ENCODE data around the gene CNNM2. TPM values are rescaled to one million over a fixed set of nuclear protein-coding genes. Genes with fewer than 3 reads are reported as not detected.
"Not testable (repeated sequence)": the region's sequence is repeated elsewhere in the genome, so short reads cannot be mapped to it uniquely, and the experiment has no call there.

The CNNM2 gene
- total RNA-seq, 2 donors from 2014 or later = 6.6 to 7.4 TPM

DNA sequence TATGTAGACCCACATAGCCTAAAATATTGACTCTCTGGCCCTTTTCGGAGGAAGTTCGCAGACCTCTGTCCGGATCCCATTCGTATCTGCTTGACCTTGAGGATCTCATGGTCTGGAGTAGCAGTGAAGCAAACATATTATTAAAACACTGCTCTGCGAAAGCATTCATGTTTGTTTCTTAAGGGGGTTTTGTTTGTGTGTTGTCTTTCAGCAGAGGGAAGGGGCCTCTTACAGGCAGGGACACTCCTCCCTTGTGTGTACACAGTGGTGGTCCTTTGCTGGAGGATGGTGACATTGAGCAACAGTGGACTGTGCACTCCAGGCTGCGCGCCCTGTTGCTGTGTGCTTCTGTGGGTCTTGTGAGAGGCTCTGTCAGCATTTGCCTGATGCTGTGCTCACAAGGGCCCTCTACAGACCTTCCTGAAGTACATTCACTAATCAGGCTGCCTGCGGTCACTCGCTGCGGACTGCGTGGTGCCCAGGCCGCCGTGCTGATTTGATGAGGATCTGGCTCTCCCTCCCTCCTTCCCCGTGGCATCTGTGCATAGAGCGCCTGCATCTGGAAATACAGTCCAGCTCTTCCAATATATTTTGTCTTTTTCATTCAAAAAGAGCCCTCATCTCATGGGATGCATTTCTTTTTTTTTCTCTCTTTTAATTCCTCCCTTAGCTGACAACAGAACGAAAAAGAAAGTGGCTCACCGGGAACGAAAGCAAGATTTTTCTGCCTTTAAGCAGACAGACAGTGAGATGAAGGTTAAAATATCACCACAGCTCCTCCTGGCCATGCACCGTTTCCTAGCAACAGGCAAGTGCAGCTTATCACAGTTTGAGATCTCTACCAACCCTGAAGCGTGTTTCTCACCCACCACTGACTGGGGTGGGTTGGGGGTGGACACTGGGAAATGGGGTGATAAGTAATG, 135.8 kb downstream of the CNNM2 start:
- peak overlapping the region; percentile 88 for H3K27ac Mint-ChIP-seq

DNA sequence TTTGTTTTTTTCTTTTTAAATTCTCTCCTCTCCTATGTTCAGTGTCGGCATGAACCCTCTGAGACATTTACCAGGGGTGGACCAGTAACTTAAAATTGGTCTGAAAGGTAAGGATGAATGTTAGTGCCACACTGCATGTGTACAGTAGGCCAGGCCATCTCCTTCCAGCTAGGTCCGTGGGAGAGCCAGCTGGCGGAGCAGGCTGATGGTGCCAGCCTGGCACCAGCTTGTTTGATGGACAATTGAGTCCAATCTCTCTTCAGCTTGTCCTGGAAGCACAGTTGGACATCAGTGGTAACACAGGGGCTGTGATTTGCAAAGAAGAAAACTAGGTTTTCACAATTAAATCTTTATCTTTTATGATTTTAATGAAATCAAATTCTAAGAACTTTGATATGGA, 136.5 kb downstream of the CNNM2 start:
- Mint-ChIP-seq H3K27me3 (no peaks in the 10 kb centered on the region), H3K4me3 (peak overlapping the region; percentile 84), H3K27ac (peak overlapping the region; percentile 88), H3K4me1 (peaks cover 14% of the 10 kb centered on the region), H3K9me3 (no peaks in the 10 kb centered on the region), H3K36me3 (ENCODE audit: low read depth) (no peaks in the 10 kb centered on the region)
- peak; percentile 5 for ATAC-seq (replicated peaks)

More for the DNA sequence above, 135.8 kb downstream of the CNNM2 start:
- ATAC-seq (replicated peaks) = peak; percentile 89
- Mint-ChIP-seq H3K4me3 (peak overlapping the region; percentile 84), H3K36me3 (ENCODE audit: low read depth) (no peaks in the 10 kb centered on the region), H3K9me3 (no peaks in the 10 kb centered on the region), H3K27me3 (no peaks in the 10 kb centered on the region), H3K4me1 (peaks cover 14% of the 10 kb centered on the region)

DNA sequence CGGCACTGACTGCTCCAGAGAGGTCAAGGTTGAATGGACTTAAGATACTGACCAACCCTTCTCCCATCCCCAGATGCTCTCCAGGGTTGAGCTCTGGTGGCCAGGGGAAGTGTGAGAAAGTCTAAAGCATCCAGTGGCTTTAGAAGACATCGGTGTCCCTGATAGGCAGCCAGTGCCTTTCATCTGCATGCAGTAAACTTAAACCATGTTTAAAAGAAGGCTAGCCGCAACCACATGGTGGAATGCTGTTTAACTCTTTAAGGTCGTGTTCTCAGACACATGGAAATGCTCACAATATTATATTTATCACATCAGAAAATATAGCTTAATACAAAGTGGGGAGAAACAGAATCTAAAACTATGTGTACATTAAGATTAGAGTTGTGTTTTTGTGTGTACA, 137.0 kb downstream of the CNNM2 start:
- Mint-ChIP-seq H3K4me3 (peak overlapping the region; percentile 84), H3K27ac (peak overlapping the region; percentile 88), H3K36me3 (ENCODE audit: low read depth) (no peaks in the 10 kb centered on the region), H3K4me1 (peaks cover 14% of the 10 kb centered on the region), H3K27me3 (no peaks in the 10 kb centered on the region), H3K9me3 (no peaks in the 10 kb centered on the region)
- ATAC-seq (replicated peaks) = no peak

DNA sequence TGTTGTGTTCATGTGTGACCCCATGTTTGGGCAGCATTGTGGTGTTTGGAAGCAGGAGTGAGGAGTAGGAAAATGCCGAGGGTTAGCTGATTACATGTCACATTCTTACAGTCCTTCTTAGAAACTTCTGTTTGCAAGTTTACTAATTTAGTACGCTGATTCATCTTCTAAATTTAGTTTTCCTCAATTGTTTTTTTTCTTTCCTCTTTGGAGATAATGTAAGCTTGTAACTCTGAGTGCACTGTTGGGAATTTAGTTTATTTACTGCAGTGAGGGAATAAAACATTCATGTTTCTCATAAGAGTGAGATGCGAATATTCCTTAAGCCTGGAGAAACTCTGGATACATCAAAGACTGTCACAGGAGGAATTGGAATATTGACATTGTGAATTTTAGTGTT, 139.9 kb downstream of the CNNM2 start:
- no peaks in the 10 kb centered on the region for H3K36me3 Mint-ChIP-seq (ENCODE audit: low read depth)
- H3K27me3 Mint-ChIP-seq = no peaks in the 10 kb centered on the region
- peaks cover 14% of the 10 kb centered on the region for H3K4me1 Mint-ChIP-seq
- ATAC-seq (replicated peaks) = no peak
- no peaks in the 10 kb centered on the region for H3K9me3 Mint-ChIP-seq
- H3K27ac Mint-ChIP-seq = no peak overlapping the region
- no peak overlapping the region for H3K4me3 Mint-ChIP-seq

DNA sequence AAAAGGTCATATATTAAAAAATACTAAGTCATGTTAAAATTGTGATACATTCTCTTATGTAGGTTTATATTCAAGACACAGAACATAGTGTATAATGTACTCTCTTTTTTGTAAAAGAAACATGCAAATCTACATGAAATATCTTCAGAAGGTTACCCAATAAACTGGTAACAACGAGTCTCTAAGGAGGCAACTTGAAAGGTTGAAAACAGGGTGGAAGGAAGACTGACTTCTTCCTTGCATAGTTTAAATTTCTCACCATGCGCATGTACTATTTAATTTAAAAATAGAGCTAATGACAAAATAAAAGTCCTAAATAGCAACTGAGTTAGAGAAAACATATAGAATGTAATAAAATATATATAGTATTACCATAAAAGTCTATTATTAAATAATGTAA, 142.5 kb downstream of the CNNM2 start:
- H3K4me3 Mint-ChIP-seq = no peak overlapping the region
- H3K9me3 Mint-ChIP-seq = no peaks in the 10 kb centered on the region
- ATAC-seq (replicated peaks) = no peak
- no peaks in the 10 kb centered on the region for H3K4me1 Mint-ChIP-seq
- no peaks in the 10 kb centered on the region for H3K36me3 Mint-ChIP-seq (ENCODE audit: low read depth)
- H3K27ac Mint-ChIP-seq = no peak overlapping the region
- no peaks in the 10 kb centered on the region for H3K27me3 Mint-ChIP-seq

DNA sequence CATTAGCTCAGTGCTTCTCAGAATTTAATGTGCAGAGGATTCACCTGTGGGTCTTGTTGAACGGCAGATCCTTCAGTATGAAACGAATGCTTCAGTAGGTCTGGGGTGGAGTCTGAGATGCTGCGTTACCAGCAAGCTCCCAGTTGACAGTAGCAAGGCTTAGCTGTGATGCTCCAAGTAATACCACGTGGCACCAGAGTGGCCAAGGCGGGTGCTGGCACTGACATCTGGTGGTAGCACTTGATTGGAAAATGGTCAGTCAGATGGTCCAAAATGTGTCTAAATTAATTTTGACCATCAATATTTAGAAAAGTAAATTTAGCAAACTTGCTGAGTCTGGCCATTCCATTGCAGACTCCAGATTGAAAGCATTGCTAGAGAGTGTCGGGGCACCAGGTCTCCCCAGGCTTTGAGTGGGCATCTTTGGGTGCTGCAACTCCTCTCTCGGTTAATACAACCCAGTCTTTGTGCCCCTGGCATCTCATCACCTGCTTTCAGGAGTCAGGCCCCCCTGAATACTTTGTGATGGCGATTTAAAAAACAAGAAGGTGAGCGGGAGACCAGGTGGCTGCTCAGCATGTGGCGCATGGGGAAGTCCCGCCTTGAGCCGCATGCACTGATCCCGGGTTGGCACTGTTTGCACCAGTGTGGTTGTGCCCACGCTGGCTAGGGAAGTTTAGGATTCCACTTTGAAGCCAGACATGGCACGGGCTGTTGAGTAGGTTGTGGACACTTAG, 144.9 kb downstream of the CNNM2 start:
- H3K4me3 Mint-ChIP-seq = no peak overlapping the region
- H3K36me3 Mint-ChIP-seq (ENCODE audit: low read depth) = no peaks in the 10 kb centered on the region
- H3K4me1 Mint-ChIP-seq = no peaks in the 10 kb centered on the region
- H3K9me3 Mint-ChIP-seq = no peaks in the 10 kb centered on the region
- H3K27ac Mint-ChIP-seq = no peak overlapping the region
- no peaks in the 10 kb centered on the region for H3K27me3 Mint-ChIP-seq
- ATAC-seq (replicated peaks) = no peak

DNA sequence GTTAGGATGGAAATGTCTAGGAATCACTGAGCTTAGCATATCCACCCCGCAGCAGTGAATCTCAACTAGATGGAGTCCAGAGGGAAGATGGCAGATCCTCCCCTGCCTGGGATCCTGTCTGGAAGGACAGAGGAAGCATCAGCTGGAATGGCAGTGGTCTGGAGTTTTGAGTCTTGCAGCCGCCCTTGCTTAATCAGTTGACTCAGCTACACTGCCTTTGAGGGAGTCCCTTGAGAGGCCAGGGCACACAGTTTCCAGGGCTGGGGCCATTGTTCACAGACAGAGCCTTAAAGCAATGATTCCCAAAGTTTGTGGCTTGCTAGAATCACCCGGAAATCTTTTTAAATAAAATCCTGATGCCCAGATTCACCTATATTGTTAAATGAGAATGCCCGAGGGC, 146.9 kb downstream of the CNNM2 start:
- no peak for ATAC-seq (replicated peaks)
- H3K36me3 Mint-ChIP-seq (ENCODE audit: low read depth) = no peaks in the 10 kb centered on the region
- H3K4me3 Mint-ChIP-seq = no peak overlapping the region

DNA sequence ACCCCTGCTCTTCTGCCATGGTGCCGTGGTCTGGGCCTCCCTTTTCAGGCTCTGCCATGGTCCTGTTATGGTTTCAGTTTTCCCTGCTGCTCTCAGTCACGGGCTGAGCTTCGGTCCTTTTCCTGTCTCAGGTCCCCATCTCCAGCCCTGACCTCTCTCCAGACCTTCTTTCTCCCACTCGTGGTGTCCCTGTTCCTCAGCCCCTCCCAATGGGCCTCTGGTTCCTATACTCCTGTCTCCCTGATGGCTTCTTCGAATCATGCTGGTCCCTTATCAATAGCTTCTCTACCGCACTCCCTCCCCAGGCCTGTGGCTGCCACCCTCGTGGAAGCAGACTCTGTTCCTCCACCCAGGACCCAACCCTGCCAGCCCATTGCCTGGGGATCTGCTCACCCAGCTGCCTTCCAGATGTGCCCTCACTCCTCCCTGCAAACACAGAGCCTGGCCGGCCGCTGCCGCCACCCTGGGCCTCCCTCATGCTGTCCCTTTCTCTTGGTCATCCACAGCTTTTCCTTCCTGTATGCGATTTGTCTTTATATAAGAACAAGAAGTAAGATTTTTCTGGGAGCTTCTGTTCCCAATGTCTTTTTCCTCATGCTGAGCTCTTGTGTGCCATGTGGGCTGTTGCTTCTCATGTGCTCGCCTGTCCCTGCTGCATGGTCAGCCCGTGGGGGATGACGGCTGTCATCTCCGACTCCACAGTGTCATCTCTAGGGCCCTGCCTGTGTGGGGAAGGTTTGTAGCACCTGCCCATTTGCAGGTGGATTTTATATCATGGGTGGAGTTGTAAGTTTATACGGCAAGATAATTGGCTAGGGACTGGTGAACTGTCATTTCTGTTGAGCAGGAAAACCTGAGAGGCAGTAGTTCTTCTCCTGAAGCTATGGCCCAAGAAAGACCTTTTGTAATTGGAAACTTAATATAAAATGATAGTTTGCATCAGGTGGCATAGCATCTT, 148.3 kb downstream of the CNNM2 start:
- no peak overlapping the region for H3K4me3 Mint-ChIP-seq
- H3K27me3 Mint-ChIP-seq = no peaks in the 10 kb centered on the region
- H3K36me3 Mint-ChIP-seq (ENCODE audit: low read depth) = no peaks in the 10 kb centered on the region
- peaks cover 4% of the 10 kb centered on the region for H3K4me1 Mint-ChIP-seq
- ATAC-seq (replicated peaks) = no peak
- no peaks in the 10 kb centered on the region for H3K9me3 Mint-ChIP-seq
- H3K27ac Mint-ChIP-seq = peak overlapping the region; percentile 50

More for the DNA sequence above, 146.9 kb downstream of the CNNM2 start:
- H3K27me3 Mint-ChIP-seq = no peaks in the 10 kb centered on the region
- H3K27ac Mint-ChIP-seq = no peak overlapping the region
- peaks cover 1% of the 10 kb centered on the region for H3K4me1 Mint-ChIP-seq
- no peaks in the 10 kb centered on the region for H3K9me3 Mint-ChIP-seq

DNA sequence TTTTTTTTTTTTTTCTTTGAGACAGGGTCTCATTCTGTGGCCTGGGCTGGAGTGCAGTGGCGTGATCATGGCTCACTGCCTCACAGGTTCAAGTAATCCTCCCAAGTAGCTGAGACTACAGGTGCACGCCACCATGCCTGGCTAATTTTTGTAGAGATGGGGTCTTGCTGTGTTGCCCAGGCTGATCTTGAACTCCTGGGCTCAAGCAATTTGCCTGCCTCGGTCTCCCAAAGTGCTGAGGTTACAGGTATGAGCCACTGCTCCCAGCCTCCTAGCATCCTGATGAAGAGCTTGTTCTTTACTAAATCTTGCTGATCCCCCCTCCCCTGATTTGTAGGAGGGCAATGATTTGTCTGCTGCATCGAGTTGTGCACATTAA, 149.0 kb downstream of the CNNM2 start:
- not testable (repeated sequence) for H3K27me3 Mint-ChIP-seq; ATAC-seq (replicated peaks); H3K9me3 Mint-ChIP-seq; H3K27ac Mint-ChIP-seq; H3K36me3 Mint-ChIP-seq (ENCODE audit: low read depth); H3K4me1 Mint-ChIP-seq; H3K4me3 Mint-ChIP-seq

DNA sequence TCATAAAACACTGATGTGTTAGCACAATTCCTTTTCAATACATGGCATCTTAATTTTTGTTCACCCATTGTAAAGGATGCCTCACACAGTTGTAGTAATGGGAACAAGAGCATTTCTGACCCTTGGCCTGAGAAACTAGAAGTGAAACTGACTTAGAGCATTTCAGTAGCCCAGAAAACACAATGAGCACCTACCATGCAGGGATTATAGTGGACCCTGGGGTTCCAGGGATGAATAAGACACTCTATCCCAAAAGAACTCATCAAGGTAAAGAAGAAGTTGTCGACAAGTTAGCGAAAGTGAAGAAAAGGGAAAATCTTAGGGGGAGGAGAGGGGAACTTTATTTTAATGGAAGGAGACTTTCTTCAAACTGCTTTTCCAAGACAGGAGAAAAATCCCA, 149.4 kb downstream of the CNNM2 start:
- no peaks in the 10 kb centered on the region for H3K9me3 Mint-ChIP-seq
- ATAC-seq (replicated peaks) = no peak
- no peaks in the 10 kb centered on the region for H3K27me3 Mint-ChIP-seq

DNA sequence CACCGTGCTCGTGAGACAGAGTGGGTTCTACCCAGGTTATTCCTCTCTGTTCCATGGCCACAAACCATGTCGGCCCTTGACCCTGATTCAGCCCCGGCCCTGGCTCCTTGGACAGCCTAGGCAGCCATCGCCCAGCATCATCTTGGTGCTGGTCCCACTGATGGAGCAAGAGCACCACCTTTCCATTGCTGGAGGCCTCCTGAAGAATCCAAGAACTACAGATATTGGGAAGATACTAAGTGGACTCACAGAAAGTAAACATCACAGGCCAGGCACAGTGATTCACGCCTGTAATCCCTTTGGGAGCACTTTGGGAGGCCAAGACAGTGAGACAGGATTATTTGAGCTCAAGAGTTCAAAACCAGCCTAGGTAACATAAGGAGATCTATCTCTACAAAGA, 149.9 kb downstream of the CNNM2 start:
- no peak for ATAC-seq (replicated peaks)
- H3K9me3 Mint-ChIP-seq = no peaks in the 10 kb centered on the region
- peaks cover 4% of the 10 kb centered on the region for H3K4me1 Mint-ChIP-seq
- H3K36me3 Mint-ChIP-seq (ENCODE audit: low read depth) = no peaks in the 10 kb centered on the region
- no peak overlapping the region for H3K4me3 Mint-ChIP-seq
- H3K27me3 Mint-ChIP-seq = no peaks in the 10 kb centered on the region
- no peak overlapping the region for H3K27ac Mint-ChIP-seq

More for the DNA sequence above, 149.4 kb downstream of the CNNM2 start:
- Mint-ChIP-seq H3K4me3 (no peak overlapping the region), H3K36me3 (ENCODE audit: low read depth) (no peaks in the 10 kb centered on the region), H3K4me1 (peaks cover 4% of the 10 kb centered on the region), H3K27ac (no peak overlapping the region)

DNA sequence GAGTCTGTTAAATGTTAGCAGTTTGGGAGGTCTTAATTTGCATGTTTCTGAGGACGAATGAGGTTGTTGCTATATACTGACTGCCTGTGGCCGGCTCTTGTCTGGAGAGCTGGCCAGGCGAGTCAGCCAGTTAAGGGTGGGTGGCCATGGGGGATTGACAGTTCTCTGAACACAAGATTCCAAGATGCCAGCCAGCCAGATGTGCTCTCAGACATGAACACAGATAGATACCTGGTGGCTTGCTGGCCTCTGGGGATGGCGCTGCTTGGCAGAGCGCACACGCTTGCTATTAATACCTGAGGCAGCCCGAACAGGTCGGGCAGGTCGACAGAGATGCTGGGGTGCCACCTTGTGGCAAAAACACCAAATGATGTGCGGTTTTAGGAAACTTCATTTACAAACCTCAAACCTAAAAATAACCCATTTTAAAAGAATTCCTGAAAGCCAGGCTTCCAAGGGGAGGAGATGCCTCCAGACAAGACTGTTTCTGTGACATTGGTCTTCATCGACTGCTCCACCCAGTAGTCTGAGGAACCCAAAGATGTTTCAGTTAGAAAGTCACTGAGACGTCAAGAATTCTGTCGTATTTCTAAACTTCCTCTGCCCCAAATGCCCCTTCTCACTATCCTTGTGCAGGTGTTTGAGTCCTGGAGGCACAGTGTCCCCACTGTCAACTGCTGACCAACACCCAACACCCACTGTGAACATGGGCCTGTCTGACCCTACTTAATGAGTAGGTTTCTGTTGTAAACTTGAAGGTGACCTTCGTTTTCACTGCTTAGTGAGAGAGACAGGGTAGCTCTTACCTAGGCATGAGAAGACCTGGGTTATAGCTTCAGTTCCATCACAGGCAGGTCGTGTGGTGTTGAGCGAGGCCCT, 151.6 kb downstream of the CNNM2 start:
- Mint-ChIP-seq H3K27me3 (no peaks in the 10 kb centered on the region), H3K36me3 (ENCODE audit: low read depth) (no peaks in the 10 kb centered on the region), H3K27ac (peak overlapping the region; percentile 21), H3K4me3 (peak overlapping the region; percentile 15), H3K9me3 (no peaks in the 10 kb centered on the region), H3K4me1 (peaks cover 4% of the 10 kb centered on the region)
- peak; percentile 83 for ATAC-seq (replicated peaks)

DNA sequence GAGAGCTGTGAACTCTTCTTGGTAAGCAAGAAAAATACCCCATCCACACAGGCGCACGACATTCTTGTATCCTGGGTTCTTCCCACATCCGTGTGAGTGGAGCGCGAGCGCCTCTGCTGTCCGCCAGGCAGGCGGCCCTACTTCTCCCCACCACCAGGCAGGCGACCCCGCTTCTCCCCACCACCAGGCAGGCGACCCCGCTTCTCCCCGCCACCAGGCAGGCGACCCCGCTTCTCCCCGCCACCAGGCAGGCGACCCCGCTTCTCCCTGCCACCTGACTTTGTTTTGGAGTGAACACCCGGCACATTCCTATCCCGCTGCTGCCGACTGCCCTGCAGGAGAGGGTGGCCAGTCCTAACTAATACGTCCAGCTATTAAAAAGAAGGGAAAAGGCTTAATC, 154.2 kb downstream of the CNNM2 start:
- Mint-ChIP-seq H3K4me1 (peaks cover 4% of the 10 kb centered on the region), H3K9me3 (no peaks in the 10 kb centered on the region), H3K27ac (no peak overlapping the region), H3K27me3 (no peaks in the 10 kb centered on the region), H3K36me3 (ENCODE audit: low read depth) (peaks cover 13% of the 10 kb centered on the region), H3K4me3 (no peak overlapping the region)
- no peak for ATAC-seq (replicated peaks)

Measured in activated T-helper 17 cell treated with anti-CD3 and anti-CD28 coated beads, Interleukin-2, amount 50 U/mL, for 72 hours (primary cell).